SU-DHL-6 (cell line): ENCODE data around the gene DIP2C.

Source experiments
- EZH2phosphoT487 ChIP-seq: fragments of 200-600 bp; sonication (generic), shearing (Covaris generic); conservative IDR thresholded peaks from 2 replicates; pipeline ENCODE4 v1.6.1; 2018; ENCODE audit warnings: mild to moderate bottlenecking, antibody characterized with exemption, low read length, moderate library complexity, mixed read lengths
- TF ChIP-seq, protein P1 (sequence below): fragments of 200-600 bp; sonication (generic); IDR thresholded peaks from one replicate; pipeline ENCODE4 v1.5.1; 2017; ENCODE audit warnings: antibody characterized with exemption, mild to moderate bottlenecking, low read length, moderate library complexity; ENCODE audit not compliant: insufficient read depth, poor library complexity, severe bottlenecking

- TF ChIP-seq EZH2phosphoT487 = no peak
- TF ChIP-seq, protein P1, sequence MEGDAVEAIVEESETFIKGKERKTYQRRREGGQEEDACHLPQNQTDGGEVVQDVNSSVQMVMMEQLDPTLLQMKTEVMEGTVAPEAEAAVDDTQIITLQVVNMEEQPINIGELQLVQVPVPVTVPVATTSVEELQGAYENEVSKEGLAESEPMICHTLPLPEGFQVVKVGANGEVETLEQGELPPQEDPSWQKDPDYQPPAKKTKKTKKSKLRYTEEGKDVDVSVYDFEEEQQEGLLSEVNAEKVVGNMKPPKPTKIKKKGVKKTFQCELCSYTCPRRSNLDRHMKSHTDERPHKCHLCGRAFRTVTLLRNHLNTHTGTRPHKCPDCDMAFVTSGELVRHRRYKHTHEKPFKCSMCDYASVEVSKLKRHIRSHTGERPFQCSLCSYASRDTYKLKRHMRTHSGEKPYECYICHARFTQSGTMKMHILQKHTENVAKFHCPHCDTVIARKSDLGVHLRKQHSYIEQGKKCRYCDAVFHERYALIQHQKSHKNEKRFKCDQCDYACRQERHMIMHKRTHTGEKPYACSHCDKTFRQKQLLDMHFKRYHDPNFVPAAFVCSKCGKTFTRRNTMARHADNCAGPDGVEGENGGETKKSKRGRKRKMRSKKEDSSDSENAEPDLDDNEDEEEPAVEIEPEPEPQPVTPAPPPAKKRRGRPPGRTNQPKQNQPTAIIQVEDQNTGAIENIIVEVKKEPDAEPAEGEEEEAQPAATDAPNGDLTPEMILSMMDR = no peak
Observed at GRCh38 chr10:247480-247879, 442.0 kb downstream of the DIP2C start.
